Liver (tissue), 9 donors: ENCODE results near the gene SIPA1L2. TPM values are rescaled to one million over a fixed set of nuclear protein-coding genes. Genes with fewer than 3 reads are reported as not detected.

Experiments
- DNase-seq: peaks from one replicate; pipeline ENCODE4 v3.0.0-alpha.2; 2017; ENCODE audit warnings: low spot score
- H3K27ac ChIP-seq, 2 donors: one replicate each; pipeline ENCODE4 v1.7.0; 2013; ENCODE audit warnings: inconsistent platforms in 2 of 2, low read length in 2 of 2, control low read depth in 1 of 2, low read depth in 1 of 2, mild to moderate bottlenecking in 1 of 2
- H3K27me3 ChIP-seq, 4 donors: one replicate each; pipeline versions ENCODE4 v1.6.1 to v1.7.0; 2013; ENCODE audit warnings: low read length in 3 of 4, inconsistent platforms in 1 of 4, mild to moderate bottlenecking in 1 of 4, moderate library complexity in 1 of 4; ENCODE audit not compliant: control insufficient read depth in 4 of 4, insufficient read depth in 4 of 4
- H3K36me3 ChIP-seq, 4 donors: one replicate each; pipeline versions ENCODE4 v1.6.1 to v1.7.0; 2013; ENCODE audit warnings: low read length in 3 of 4, mild to moderate bottlenecking in 3 of 4, low read depth in 1 of 4, moderate library complexity in 1 of 4; ENCODE audit not compliant: control insufficient read depth in 4 of 4, insufficient read depth in 3 of 4
- H3K4me1 ChIP-seq, 4 donors: one replicate each; pipeline versions ENCODE4 v1.6.1 to v1.7.0; 2013; ENCODE audit warnings: low read length in 3 of 4, mild to moderate bottlenecking in 3 of 4, moderate library complexity in 1 of 4; ENCODE audit not compliant: control insufficient read depth in 4 of 4, insufficient read depth in 4 of 4
- H3K4me3 ChIP-seq, 3 donors: one replicate each; pipeline versions ENCODE4 v1.6.1 to v1.7.0; 2013; ENCODE audit warnings: low read length in 3 of 3, control low read depth in 1 of 3, low read depth in 1 of 3, mild to moderate bottlenecking in 1 of 3
- H3K9ac ChIP-seq, 2 donors: one replicate each; pipeline ENCODE4 v1.7.0; 2013; ENCODE audit warnings: low read length in 2 of 2, mild to moderate bottlenecking in 2 of 2, moderate library complexity in 2 of 2, control low read depth in 1 of 2, low read depth in 1 of 2
- H3K9me3 ChIP-seq, 4 donors: one replicate each; pipeline versions ENCODE4 v1.6.1 to v1.7.0; 2013; ENCODE audit warnings: low read length in 3 of 4; ENCODE audit not compliant: control insufficient read depth in 4 of 4
- EGR1 ChIP-seq, 2 donors: IDR thresholded peaks; 2 replicates each; pipeline ENCODE4 v1.6.1; 2016 to 2018; ENCODE audit warnings: antibody characterized with exemption in 2 of 2, low read depth in 2 of 2
- FOXA2 ChIP-seq: IDR thresholded peaks from 2 replicates; pipeline ENCODE4 v1.6.1; 2016; ENCODE audit warnings: antibody characterized with exemption
- HNF4A ChIP-seq, 2 donors: conservative IDR thresholded peaks; 2 replicates each; pipeline ENCODE4 v1.6.1; 2016; ENCODE audit warnings: antibody characterized with exemption in 2 of 2, mild to moderate bottlenecking in 2 of 2
- JUND ChIP-seq, 2 donors: IDR thresholded peaks; 2 replicates each; pipeline ENCODE4 v1.6.1; 2016; ENCODE audit warnings: antibody characterized with exemption in 2 of 2
- MAX ChIP-seq: IDR thresholded peaks from 2 replicates; pipeline ENCODE4 v1.6.1; 2016; ENCODE audit warnings: antibody characterized with exemption
- NR2F2 ChIP-seq: IDR thresholded peaks from 2 replicates; pipeline ENCODE4 v1.6.1; 2016; ENCODE audit warnings: antibody characterized with exemption
- RAD21 ChIP-seq, 2 donors: IDR thresholded peaks; 2 replicates each; pipeline ENCODE4 v1.6.1; 2016; ENCODE audit warnings: antibody characterized with exemption in 2 of 2, mild to moderate bottlenecking in 2 of 2
- REST ChIP-seq: IDR thresholded peaks from 2 replicates; pipeline ENCODE4 v1.6.1; 2016; ENCODE audit warnings: antibody characterized with exemption, mild to moderate bottlenecking
- RXRA ChIP-seq, 2 donors: IDR thresholded peaks; 2 replicates each; pipeline ENCODE4 v1.6.1; 2017 to 2018; ENCODE audit warnings: antibody characterized with exemption in 2 of 2, mild to moderate bottlenecking in 1 of 2
- SP1 ChIP-seq: IDR thresholded peaks from 2 replicates; pipeline ENCODE4 v1.6.1; 2018; ENCODE audit warnings: antibody characterized with exemption, mild to moderate bottlenecking
- TAF1 ChIP-seq: conservative IDR thresholded peaks from 2 replicates; pipeline ENCODE4 v1.6.1; 2016; ENCODE audit warnings: antibody characterized with exemption, mild to moderate bottlenecking
- YY1 ChIP-seq: IDR thresholded peaks from 2 replicates; pipeline ENCODE4 v1.6.1; 2016; ENCODE audit warnings: antibody characterized with exemption, mild to moderate bottlenecking
- WGBS: extraction: QIAGEN DNeasy Blood & Tissue Kit; methylation state at CpG from one replicate; pipeline ENCODE4 v1.1.7; 2013; 5-methylcytosine and 5-hydroxymethylcytosine counted together
- polyA plus RNA-seq, 2 donors: library from polyadenylated mRNA; stranded (reverse) in 1 of 2; unstranded in 1 of 2; fragments of 200-250 nt in 1 of 2; fragments of >200 nt in 1 of 2; fragmentation: Nextera tagmentation in 1 of 2; extraction: Ambion mirVana in 1 of 2; gene quantifications; one replicate each; pipeline versions ENCODE4 v1.2.1 to v1.2.3, GENCODE V29; 2013 to 2015
- total RNA-seq, 2 donors: library from RNA; depleted of rRNA; stranded (reverse); fragments of >200 nt; gene quantifications; one replicate each; pipeline ENCODE4 v1.2.3, GENCODE V29; 2014
- TF ChIP-seq, protein P1 (sequence below): fragments of 150-350 bp; IDR thresholded peaks from 2 replicates; pipeline ENCODE4 v1.5.1; 2017; ENCODE audit warnings: improper control_type of control experiment, low read depth, low read length; ENCODE audit not compliant: missing input control
- TF ChIP-seq, protein P2 (sequence below): IDR thresholded peaks from 2 replicates; pipeline ENCODE4 v1.6.1; 2016; ENCODE audit warnings: antibody characterized with exemption
- donor health status: healthy.
- donor health status: healthy.
- donor health status: healthy.
- donor health status: healthy.
- donor health status: healthy.

SIPA1L2 gene
- total RNA-seq (10 to 100 TPM in 1 of 2 donors, 1 to 10 TPM in 1; 1.9 to 18.5 TPM), polyA plus RNA-seq (1 to 10 TPM; 2.6 to 5.4 TPM)

DNA sequence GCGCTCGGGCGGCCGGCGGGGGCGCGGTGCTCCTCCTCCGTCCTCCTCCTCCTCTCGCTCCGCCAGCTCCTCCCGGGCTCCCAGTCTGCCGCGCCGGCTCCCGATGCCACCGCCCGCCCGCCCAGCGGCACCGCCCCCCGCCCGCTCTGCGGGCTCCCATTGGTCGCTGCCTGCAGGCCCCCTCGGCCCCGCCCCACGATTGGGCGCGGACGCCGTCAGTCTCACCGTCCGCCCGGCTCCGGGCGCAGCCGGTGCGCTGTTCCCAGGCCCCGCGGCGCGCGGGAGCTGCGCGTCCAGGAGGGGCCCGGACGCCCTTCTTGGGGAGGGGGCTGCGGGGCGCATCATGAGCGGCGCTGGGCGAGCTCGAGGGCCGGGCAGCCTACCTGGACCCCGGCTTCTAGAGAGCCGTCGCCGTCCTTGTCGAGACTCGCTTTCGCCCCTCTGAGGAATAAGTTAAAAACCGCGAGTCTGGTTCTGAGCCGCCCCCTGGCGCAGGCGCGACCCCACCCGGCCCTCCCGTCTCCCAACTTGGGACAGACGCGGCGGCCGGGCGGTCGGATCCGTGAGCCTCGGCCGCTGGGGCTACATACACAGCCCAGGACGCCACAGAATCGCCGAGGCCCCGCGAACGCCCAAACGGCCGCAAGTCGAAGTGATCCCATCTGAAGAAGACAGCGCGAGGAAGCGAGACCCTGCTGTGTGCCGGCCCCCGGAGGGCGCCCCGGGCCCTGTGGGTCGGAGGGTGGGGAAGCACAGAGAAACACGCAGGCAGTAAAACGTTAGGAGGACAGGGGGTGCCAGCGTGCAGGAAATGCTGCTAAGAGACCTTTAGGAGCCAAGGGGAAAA is at the start of gene SIPA1L2:
Gene SIPA1L2, minus strand, starts transcription at position 87 of the 847 bp plus-strand sequence. CDS start 114,794 bp downstream, outside the sequence.
- Histone ChIP-seq H3K4me1 (peaks cover 4 to 36% (median 17%) of the 10 kb centered on the region in 4 donors), H3K9me3 (no peaks in the 10 kb centered on the region), H3K4me3 (peak within 1 kb of the TSS; percentile 71 to 87 (median 78)), H3K27me3 (no peaks in the 10 kb centered on the region), H3K36me3 (no peaks in the 10 kb centered on the region), H3K9ac (peak within 1 kb of the TSS; percentile 56 to 82), H3K27ac (peak within 1 kb of the TSS; percentile 15 to 70)
- under 1% methylated on average over 98 of the region's 98 CpGs for WGBS
- TF ChIP-seq MAX (no peak), RAD21 (IDR thresholded peaks at IDR 0.05) (peak; percentile 78 to 79), TAF1 (no peak), REST (no peak), YY1 (peak; percentile 16), RXRA (IDR thresholded peaks at IDR 0.05) (no peak), EGR1 (IDR thresholded peaks at IDR 0.05; ENCODE audit: low read depth in 2 of 2) (no peak), HNF4A (conservative IDR thresholded peaks at IDR 0.05) (no peak), FOXA2 (no peak)
- TF ChIP-seq, protein P1, sequence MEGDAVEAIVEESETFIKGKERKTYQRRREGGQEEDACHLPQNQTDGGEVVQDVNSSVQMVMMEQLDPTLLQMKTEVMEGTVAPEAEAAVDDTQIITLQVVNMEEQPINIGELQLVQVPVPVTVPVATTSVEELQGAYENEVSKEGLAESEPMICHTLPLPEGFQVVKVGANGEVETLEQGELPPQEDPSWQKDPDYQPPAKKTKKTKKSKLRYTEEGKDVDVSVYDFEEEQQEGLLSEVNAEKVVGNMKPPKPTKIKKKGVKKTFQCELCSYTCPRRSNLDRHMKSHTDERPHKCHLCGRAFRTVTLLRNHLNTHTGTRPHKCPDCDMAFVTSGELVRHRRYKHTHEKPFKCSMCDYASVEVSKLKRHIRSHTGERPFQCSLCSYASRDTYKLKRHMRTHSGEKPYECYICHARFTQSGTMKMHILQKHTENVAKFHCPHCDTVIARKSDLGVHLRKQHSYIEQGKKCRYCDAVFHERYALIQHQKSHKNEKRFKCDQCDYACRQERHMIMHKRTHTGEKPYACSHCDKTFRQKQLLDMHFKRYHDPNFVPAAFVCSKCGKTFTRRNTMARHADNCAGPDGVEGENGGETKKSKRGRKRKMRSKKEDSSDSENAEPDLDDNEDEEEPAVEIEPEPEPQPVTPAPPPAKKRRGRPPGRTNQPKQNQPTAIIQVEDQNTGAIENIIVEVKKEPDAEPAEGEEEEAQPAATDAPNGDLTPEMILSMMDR, result peak; percentile 51
- peak; percentile 89 for DNase-seq

GRCh38 chr1:232678185-232678886 is 48.4 kb upstream of the SIPA1L2 start:
- no peak for TF ChIP-seq TAF1
- no peak for TF ChIP-seq NR2F2
- TF ChIP-seq, protein P2, sequence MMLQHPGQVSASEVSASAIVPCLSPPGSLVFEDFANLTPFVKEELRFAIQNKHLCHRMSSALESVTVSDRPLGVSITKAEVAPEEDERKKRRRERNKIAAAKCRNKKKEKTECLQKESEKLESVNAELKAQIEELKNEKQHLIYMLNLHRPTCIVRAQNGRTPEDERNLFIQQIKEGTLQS, result no peak
- peak in 1 of 2 donors; percentile 9 for TF ChIP-seq HNF4A (conservative IDR thresholded peaks at IDR 0.05)
- TF ChIP-seq SP1, result no peak
- TF ChIP-seq EGR1 (IDR thresholded peaks at IDR 0.05; ENCODE audit: low read depth in 2 of 2), result no peak
- TF ChIP-seq REST, result no peak
- peak in 1 of 2 donors; percentile 71 for TF ChIP-seq JUND (IDR thresholded peaks at IDR 0.05)
- no peaks in the 10 kb centered on the region for H3K9me3 ChIP-seq
- H3K27ac ChIP-seq, result no peak overlapping the region
- H3K4me3 ChIP-seq, result no peak overlapping the region
- no peaks in the 10 kb centered on the region for H3K36me3 ChIP-seq
- no peak for DNase-seq
- no peak overlapping the region for H3K9ac ChIP-seq
- H3K27me3 ChIP-seq, result no peaks in the 10 kb centered on the region
- H3K4me1 ChIP-seq, result peaks cover 5 to 16% (median 11%) of the 10 kb centered on the region in 4 donors
- WGBS, result 53% methylated on average over 9 of the region's 9 CpGs
